ENCODE results near the gene PDGFA. TPM values are rescaled to one million over a fixed set of nuclear protein-coding genes. Genes with fewer than 3 reads are reported as not detected.
A peak's percentile ranks its signal among the peaks of the same experiment; 100 is the strongest.

The PDGFA gene
- total and polyA plus RNA-seq, 5 donors = 18.3 to 44.3 (median 33.0) TPM

DNA sequence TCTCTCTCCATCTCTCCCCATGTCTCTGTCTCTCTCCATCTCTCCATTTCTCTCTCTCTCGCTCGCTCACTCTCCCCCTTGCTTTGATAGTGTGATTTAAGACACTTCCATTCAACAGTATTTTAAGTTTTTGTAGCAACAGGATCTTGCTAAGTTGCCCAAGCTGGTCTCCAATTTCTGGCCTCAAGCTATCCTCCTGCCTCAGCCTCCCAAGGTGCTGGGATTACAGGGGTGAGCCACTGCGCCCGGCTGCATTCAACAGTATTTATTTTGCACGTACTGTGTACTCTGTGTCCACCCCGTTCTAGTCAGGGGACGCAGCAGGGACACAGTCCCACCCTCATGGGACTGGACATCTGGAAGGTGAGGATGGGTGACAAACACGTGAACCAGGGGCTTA is 14.4 kb upstream of the PDGFA start:
- no peak overlapping the region for H3K4me3 ChIP-seq (ENCODE audit: low read length)
- DNase-seq (no peak), ATAC-seq (no peak)
- intact Hi-C loops (cut with DNase I) = no loop called here
- H3K9me3 ChIP-seq (ENCODE audit: control insufficient read depth, low read length) = no peaks in the 10 kb centered on the region
- no peaks in the 10 kb centered on the region for H3K4me1 ChIP-seq (ENCODE audit: control insufficient read depth, insufficient read depth, low read length)
- H3K27ac ChIP-seq (ENCODE audit: low read length) = no peak overlapping the region
- no peaks in the 10 kb centered on the region for H3K27me3 ChIP-seq (ENCODE audit: control insufficient read depth, insufficient read depth)
- WGBS = 92% methylated on average over 8 of the region's 8 CpGs

DNA sequence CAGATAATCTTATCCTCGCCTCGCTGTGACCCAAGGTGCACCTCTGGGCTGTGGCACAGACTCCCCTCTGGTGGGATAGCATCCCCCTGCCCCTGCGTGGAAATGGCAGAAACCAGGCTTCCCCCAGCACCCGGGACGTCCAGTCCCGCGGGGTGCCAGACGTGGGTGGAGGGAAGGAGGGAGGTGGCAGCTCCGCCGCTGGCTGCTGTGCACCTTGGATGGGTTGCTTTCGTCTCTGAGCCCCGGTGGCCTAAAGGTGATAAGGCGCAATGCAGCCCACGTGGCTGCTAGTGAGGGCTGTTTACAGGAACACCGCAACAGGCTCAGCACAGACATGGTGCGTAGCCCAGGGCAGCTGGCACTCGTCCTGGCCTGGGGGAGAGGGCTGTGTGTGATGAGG is 13.6 kb upstream of the PDGFA start:
- no peak for ATAC-seq
- WGBS = 68% methylated on average over 17 of the region's 17 CpGs

DNA sequence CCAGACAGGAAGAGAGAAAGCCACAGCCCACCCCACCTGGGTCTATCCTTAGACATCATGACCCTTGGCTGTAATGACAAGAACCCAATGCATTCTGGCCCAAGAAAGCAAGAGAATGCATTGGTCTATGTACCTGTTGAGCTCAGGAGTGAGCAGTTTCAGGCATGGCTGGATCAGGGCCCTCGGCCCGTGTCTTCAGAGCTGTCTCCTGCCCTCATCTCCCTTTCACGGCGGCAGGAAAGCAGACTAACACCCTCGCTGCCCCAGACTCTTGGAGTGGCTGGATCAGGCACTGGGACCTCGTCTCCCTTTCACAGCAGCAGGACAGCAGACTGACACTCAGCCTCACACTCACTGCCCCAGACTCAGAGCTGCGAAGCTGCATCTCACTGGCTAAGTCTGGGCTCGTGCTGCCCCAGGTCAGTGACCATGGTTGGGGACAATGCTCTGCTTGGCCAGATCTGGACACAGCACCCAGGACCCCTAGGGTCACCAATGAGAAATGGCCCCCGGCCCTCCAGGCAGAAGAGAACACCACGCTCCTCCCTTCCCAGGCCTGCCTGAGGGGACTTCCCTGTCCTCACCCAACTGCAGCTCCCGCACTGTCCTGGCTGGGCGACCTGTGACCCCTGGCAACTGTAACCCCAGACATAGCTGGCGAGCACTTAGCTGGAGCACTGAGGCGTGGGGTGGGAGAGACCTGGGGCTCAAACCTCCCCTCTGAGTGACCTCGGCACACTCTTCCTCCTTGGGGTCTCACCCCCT is 12.9 kb upstream of the PDGFA start:
- no peak overlapping the region for H3K27ac ChIP-seq (ENCODE audit: low read length)
- H3K4me1 ChIP-seq (ENCODE audit: control insufficient read depth, insufficient read depth, low read length) = no peaks in the 10 kb centered on the region
- H3K4me3 ChIP-seq (ENCODE audit: low read length) = no peak overlapping the region
- H3K9me3 ChIP-seq (ENCODE audit: control insufficient read depth, low read length) = no peaks in the 10 kb centered on the region
- no peaks in the 10 kb centered on the region for H3K27me3 ChIP-seq (ENCODE audit: control insufficient read depth, insufficient read depth)
- DNase-seq = peak in 1 of 3 donors; percentile 32
- intact Hi-C loops (cut with DNase I) = no loop called here
- WGBS = 80% methylated on average over 15 of the region's 15 CpGs
- no peak for ATAC-seq

More for the DNA sequence above, 13.6 kb upstream of the PDGFA start:
- Histone ChIP-seq H3K4me3 (ENCODE audit: low read length) (no peak overlapping the region), H3K27ac (ENCODE audit: low read length) (no peak overlapping the region), H3K4me1 (ENCODE audit: control insufficient read depth, insufficient read depth, low read length) (no peaks in the 10 kb centered on the region), H3K9me3 (ENCODE audit: control insufficient read depth, low read length) (no peaks in the 10 kb centered on the region), H3K27me3 (ENCODE audit: control insufficient read depth, insufficient read depth) (no peaks in the 10 kb centered on the region)
- DNase-seq = peak in 1 of 3 donors; percentile 43
- intact Hi-C loops (cut with DNase I) = no loop called here

DNA sequence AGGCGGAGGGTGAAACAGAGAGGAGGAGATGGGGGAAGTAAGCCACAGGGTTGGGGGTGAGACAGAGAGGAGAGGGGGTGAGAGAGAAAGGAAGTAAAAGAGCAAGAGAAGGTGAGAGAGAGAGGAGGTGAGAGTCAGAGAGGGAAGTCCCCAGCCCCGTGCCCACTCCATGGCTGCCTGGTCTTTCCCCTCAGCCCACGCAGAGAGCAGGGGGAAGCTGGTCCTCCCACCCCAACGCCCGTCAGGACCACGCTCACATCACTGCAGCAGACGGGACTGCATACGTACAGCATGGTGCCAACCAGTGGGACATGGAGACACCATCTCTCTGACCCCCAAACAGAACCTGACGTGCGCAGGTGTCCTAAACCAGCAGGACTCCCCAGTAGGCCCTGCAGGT is 12.1 kb upstream of the PDGFA start:
- intact Hi-C loops (cut with DNase I) = no loop called here
- no peak overlapping the region for H3K27ac ChIP-seq (ENCODE audit: low read length)
- no peak for ATAC-seq

DNA sequence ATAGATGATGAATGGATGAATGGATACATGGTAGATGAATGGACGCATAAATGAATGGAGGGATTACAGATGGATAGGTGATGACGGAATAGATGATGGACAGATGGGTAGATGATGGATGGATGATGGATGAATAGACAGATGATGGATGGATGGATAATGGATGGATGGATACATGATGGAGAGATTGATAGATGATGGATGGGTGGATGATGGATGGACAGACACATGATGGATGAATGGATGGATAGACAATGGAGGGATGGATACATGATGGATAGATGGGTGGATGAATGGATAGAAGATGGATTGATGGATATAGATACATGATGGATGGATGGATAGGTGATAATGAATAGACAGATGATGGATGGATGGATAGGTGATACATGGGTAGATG is 8.8 kb upstream of the PDGFA start:
- WGBS = 94% methylated on average over 2 of the region's 2 CpGs
- DNase-seq (no peak), ATAC-seq (no peak)
- H3K27ac ChIP-seq (ENCODE audit: low read length) = no peak overlapping the region
- no peak overlapping the region for H3K4me3 ChIP-seq (ENCODE audit: low read length)
- H3K4me1 ChIP-seq (ENCODE audit: control insufficient read depth, insufficient read depth, low read length) = no peaks in the 10 kb centered on the region
- H3K9me3 ChIP-seq (ENCODE audit: control insufficient read depth, low read length) = no peaks in the 10 kb centered on the region
- H3K27me3 ChIP-seq (ENCODE audit: control insufficient read depth, insufficient read depth) = no peaks in the 10 kb centered on the region
- intact Hi-C loops (cut with DNase I) = loop anchor here in 2 of 4 donors (10.0 kb wide), 2 partner anchors 126 to 196 kb away; partner anchors contain the start of genes DNAAF5 (in 1 of the 2) and PRKAR1B (in 1 of the 2)

More for the DNA sequence above, 12.1 kb upstream of the PDGFA start:
- H3K4me3 ChIP-seq (ENCODE audit: low read length) = no peak overlapping the region
- no peak for DNase-seq
- no peaks in the 10 kb centered on the region for H3K27me3 ChIP-seq (ENCODE audit: control insufficient read depth, insufficient read depth)
- H3K9me3 ChIP-seq (ENCODE audit: control insufficient read depth, low read length) = no peaks in the 10 kb centered on the region
- WGBS = 81% methylated on average over 10 of the region's 10 CpGs
- no peaks in the 10 kb centered on the region for H3K4me1 ChIP-seq (ENCODE audit: control insufficient read depth, insufficient read depth, low read length)

DNA sequence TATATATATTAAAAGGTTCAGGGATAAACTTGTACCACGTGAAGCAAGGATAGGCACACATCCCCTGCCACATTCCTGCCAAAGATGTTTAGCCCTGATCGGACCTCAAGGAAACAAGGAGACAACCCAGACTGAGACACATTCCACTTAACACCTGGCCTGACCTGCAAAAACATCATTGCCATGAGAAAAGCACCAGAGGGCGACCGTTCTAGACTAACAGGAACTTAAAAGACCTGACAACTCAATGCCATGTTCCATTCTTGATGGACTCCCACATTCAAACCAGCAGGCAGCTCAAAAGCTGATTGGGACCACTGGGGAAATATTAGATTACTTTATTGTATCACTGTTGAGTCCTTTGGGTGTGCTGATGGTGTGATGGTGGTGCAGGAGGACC is 8.1 kb upstream of the PDGFA start:
- intact Hi-C loops (cut with DNase I) = loop anchor here in 2 of 4 donors (10.0 kb wide), 2 partner anchors 127 to 197 kb away; partner anchors contain the start of genes DNAAF5 (in 1 of the 2) and PRKAR1B (in 1 of the 2)
- WGBS = 93% methylated on average over 4 of the region's 4 CpGs
- Histone ChIP-seq H3K27ac (ENCODE audit: low read length) (no peak overlapping the region), H3K9me3 (ENCODE audit: control insufficient read depth, low read length) (no peaks in the 10 kb centered on the region), H3K4me3 (ENCODE audit: low read length) (no peak overlapping the region), H3K4me1 (ENCODE audit: control insufficient read depth, insufficient read depth, low read length) (no peaks in the 10 kb centered on the region), H3K27me3 (ENCODE audit: control insufficient read depth, insufficient read depth) (no peaks in the 10 kb centered on the region)
- ATAC-seq = no peak
- no peak for DNase-seq

DNA sequence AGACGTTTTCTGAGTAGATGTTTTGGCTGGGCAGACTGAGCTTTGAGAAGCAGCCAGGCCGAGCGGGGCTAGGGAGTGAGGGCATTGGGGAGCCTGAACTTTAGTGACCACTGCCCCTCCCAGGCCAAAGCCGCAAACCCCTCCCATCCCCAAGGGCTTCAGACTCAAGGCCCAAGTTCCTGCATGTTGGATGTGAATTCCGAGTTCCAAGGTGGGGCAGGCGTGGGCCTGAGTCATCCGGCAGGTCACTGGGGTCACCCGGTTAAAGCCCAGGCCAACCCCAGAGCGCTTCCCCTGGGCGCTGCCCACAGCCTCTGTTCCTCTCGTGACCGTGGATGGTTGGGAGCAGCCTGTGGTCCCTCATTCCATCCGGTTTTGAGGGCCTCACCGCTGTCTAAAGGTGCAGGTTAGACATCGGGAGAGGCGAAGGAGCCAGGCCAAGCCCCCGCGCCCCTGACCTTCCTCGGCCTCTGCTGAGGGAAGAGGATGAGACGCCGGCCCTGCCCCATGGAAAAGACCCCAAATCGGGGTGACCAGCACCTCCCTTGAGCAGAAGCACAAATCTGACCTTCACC is 6.9 kb upstream of the PDGFA start:
- H3K4me1 ChIP-seq (ENCODE audit: control insufficient read depth, insufficient read depth, low read length) = no peaks in the 10 kb centered on the region
- peak in 1 of 3 donors; percentile 32 for DNase-seq
- intact Hi-C loops (cut with DNase I) = loop anchor here in 2 of 4 donors (10.0 kb wide), 2 partner anchors 128 to 198 kb away; partner anchors contain the start of genes DNAAF5 (in 1 of the 2) and PRKAR1B (in 1 of the 2)
- no peaks in the 10 kb centered on the region for H3K27me3 ChIP-seq (ENCODE audit: control insufficient read depth, insufficient read depth)
- H3K27ac ChIP-seq (ENCODE audit: low read length) = no peak overlapping the region
- 84% methylated on average over 22 of the region's 22 CpGs for WGBS
- H3K4me3 ChIP-seq (ENCODE audit: low read length) = no peak overlapping the region
- H3K9me3 ChIP-seq (ENCODE audit: control insufficient read depth, low read length) = no peaks in the 10 kb centered on the region
- peak in 1 of 2 donors; percentile 44 for ATAC-seq

DNA sequence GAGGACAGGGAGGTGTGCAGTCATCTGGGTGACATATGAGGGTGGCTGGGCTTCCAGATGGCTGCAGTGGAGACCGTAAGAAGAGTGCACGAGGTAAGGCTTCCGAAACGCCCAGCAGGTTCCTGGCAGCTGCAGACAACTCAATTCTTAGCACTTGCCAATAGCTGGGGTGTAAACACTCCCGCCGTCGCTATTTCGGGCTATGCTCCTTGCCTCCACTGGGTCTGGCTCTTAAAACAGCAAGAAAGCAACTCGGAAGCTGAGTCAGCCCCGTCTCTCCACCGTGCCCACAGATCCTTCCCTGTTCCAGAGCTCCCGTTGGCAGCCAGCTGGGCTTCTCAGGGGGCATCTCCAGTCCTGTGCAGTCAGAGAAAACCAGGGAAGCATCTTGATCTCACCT is 6.1 kb upstream of the PDGFA start:
- H3K4me3 ChIP-seq (ENCODE audit: low read length) = no peak overlapping the region
- 59% methylated on average over 12 of the region's 12 CpGs for WGBS
- no peaks in the 10 kb centered on the region for H3K4me1 ChIP-seq (ENCODE audit: control insufficient read depth, insufficient read depth, low read length)
- no peaks in the 10 kb centered on the region for H3K27me3 ChIP-seq (ENCODE audit: control insufficient read depth, insufficient read depth)
- DNase-seq (peak in 1 of 3 donors; percentile 24), ATAC-seq (no peak)
- intact Hi-C loops (cut with DNase I) = loop anchor here in 2 of 4 donors (10.0 kb wide), 2 partner anchors 129 to 199 kb away; partner anchors contain the start of genes DNAAF5 (in 1 of the 2) and PRKAR1B (in 1 of the 2)
- H3K27ac ChIP-seq (ENCODE audit: low read length) = no peak overlapping the region
- H3K9me3 ChIP-seq (ENCODE audit: control insufficient read depth, low read length) = no peaks in the 10 kb centered on the region

DNA sequence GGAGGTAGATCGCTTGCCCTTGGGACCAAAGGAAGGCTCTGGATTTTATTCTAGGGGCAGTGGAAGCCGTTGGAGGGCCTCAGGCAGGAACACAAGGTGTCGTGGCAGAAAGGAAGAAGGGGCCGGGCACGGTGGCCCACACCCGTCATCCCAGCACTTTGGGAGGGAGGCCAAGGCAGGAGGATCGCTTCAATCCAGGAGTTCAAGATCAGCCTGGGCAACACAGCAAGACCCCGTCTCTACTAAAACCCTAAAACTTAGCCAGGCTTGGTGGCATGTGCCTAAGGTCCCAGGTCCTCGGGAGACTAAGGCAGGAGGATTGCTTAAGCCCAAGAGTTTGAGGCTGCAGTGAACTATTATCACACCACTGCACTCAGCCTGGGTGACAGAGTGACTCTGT is 5.2 kb upstream of the PDGFA start:
- H3K4me1 ChIP-seq (ENCODE audit: control insufficient read depth, insufficient read depth, low read length) = no peaks in the 10 kb centered on the region
- WGBS = 94% methylated on average over 9 of the region's 9 CpGs
- no peaks in the 10 kb centered on the region for H3K27me3 ChIP-seq (ENCODE audit: control insufficient read depth, insufficient read depth)
- DNase-seq (no peak), ATAC-seq (no peak)
- intact Hi-C loops (cut with DNase I) = loop anchor here in 2 of 4 donors (10.0 kb wide), 2 partner anchors 130 to 200 kb away; partner anchors contain the start of genes DNAAF5 (in 1 of the 2) and PRKAR1B (in 1 of the 2)
- no peak overlapping the region for H3K27ac ChIP-seq (ENCODE audit: low read length)
- no peak overlapping the region for H3K4me3 ChIP-seq (ENCODE audit: low read length)
- no peaks in the 10 kb centered on the region for H3K9me3 ChIP-seq (ENCODE audit: control insufficient read depth, low read length)

DNA sequence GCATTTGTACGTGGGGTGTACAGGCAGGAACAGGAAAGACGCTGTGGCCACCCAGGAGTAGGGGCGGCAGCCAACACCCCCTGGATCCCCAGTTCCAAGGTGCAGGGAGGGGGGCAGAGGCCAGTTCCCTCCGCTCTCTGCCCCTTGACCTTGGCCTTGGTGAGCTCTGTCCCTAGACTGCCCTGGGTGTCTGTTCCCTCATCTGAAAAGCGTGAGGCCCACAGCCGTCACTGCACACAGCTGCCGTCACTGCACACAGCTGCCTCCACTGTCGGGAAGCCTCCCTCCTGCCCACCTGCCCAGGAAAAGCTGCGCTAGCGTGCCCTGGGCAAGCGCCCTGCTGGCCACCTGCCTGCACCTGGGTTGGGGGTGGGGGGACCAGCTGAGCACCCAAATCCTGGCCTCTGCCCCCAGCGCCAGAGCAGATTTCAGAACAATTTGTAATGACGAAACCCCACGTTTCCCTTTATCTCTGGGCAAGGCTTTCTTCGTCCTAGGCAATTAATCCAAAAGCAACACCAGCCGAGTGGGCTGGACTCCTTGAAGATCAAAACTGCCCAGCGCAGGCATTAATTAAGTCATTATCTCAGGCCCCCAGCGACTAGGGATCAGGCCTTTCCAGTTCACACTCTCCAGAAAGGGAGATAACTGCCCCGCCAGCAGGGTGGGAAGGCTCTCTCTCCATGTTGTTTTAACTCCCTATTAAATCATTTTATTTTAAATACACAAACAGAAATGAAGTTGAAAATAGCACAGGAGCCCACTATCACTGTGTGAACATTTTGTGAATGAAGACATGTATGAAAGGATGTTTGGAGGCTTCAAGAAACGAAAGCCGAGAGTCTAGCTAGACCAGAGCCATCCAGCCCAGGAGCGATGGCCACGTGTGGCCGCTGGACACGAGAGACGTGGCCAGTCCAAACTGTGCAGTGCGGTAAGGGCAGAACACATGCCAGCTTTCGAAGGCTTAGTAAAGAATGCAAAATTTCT is 4.0 kb upstream of the PDGFA start:
- 53% methylated on average over 28 of the region's 28 CpGs for WGBS
- intact Hi-C loops (cut with DNase I) = loop anchor here in 2 of 4 donors (10.0 kb wide), 2 partner anchors 131 to 201 kb away; partner anchors contain the start of genes DNAAF5 (in 1 of the 2) and PRKAR1B (in 1 of the 2)
- H3K4me3 ChIP-seq (ENCODE audit: low read length) = peak overlapping the region; percentile 60
- DNase-seq (peak in 1 of 3 donors; percentile 56), ATAC-seq (no peak)
- H3K4me1 ChIP-seq (ENCODE audit: control insufficient read depth, insufficient read depth, low read length) = no peaks in the 10 kb centered on the region
- H3K27ac ChIP-seq (ENCODE audit: low read length) = peak overlapping the region; percentile 86
- H3K9me3 ChIP-seq (ENCODE audit: control insufficient read depth, low read length) = no peaks in the 10 kb centered on the region
- no peaks in the 10 kb centered on the region for H3K27me3 ChIP-seq (ENCODE audit: control insufficient read depth, insufficient read depth)

Data from right cardiac atrium (tissue), 5 donors.